Measurements from ENCODE around the gene EFNA2. TPM values are rescaled to one million over a fixed set of nuclear protein-coding genes. Genes with fewer than 3 reads are reported as not detected.

The EFNA2 gene
- total and polyA plus RNA-seq, 2 of the 4 experiments (the other 2 are of a cell fraction), result not detected

DNA sequence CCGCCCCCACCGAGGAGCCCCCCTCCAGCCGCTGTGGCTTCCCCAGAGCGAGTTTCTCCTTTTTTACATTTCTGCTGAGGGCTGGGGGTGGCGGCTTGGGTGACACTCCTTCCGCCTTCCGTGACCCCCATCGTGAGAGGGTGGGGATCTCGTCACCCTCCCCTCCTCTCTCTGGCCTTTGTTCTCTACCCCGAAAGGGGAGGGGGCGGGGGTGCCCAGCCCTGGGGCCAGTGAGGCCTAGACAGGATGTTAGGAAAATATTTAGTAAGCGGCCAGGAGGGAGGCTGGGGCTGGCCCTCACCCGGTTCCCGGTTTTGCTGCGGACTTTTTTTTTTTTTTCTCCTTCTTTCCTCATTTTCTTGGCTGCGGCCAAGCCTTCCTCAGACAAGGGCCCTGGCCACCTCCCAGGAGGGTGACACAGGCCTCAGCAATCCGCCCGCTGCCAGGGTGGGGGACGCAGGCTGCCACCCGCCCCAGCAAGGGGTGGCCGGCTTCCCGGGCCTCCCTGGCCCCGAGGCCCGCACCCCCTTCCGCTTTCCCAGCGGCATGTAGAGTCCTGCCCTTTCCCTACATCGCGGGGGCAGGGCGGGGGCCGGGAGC lies 33.4 kb upstream of the EFNA2 start (continued):
- no peak for TF ChIP-seq MAFK (IDR thresholded peaks at IDR 0.05; ENCODE audit: low read depth, low read length)

DNA sequence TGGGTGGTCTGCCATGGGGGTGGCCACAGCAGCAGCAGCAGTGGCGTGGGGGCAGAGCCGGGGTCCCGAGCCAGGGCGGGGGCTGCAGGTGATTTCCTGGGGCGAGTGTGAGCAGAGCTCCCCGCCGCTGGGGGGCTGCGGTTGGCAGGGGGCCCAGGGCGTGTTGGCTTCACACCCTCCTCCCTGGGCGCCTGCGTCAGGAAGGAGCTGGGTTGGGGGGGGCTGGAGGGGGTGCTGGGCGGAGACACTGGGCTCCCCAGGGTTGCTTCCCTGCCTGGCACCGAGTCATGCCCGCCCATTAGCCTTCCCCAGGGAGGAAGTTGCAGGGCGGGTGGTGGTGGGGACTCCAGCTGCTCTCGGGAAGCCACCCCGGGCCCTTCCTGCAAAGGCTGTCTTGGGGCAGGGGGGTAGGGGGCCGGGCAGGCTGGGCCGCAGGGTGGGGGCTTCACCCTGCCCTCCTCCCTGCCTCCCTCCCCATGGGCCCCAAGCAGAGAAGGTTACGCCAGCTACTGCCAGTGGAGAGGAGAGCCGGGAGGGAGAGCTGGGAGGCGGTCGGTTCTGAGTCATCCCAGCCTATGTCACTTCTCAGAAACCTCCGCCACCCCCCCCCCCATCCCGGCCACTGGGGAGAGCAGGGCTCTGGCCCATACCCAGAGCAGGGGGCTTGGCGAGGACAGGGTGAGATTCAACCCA lies 32.7 kb upstream of the EFNA2 start:
- peak overlapping the region; percentile 59; the same call in 1 of the 2 replicates for H4K5ac ChIP-seq (ENCODE audit: low read depth, low read length)
- peak overlapping the region; percentile 94 for H2BK120ac ChIP-seq (ENCODE audit: low read depth, low read length)
- H3K14ac ChIP-seq (replicated peaks; ENCODE audit: low read depth, low read length), result peak overlapping the region; percentile 82
- peak overlapping the region; percentile 89 for H2AK5ac ChIP-seq (ENCODE audit: low read depth, low read length)
- peak overlapping the region; percentile 97; the same call in 1 of the 2 replicates for H3K23ac ChIP-seq (ENCODE audit: low read depth, low read length)
- peak overlapping the region; percentile 64; the same call in 1 of the 2 replicates for H2BK20ac ChIP-seq (ENCODE audit: low read depth, low read length)
- ATAC-seq (ENCODE audit: low read depth), result peak; percentile 33
- H4K91ac ChIP-seq (ENCODE audit: insufficient read depth, low read depth, low read length), result peak overlapping the region; percentile 97
- peak overlapping the region; percentile 91 for H3K18ac ChIP-seq (ENCODE audit: low read depth, low read length)
- BruUV-seq (replicated peaks), result no TSS peak
- peak overlapping the region; percentile 97 for H3K9ac ChIP-seq (ENCODE audit: low read depth, low read length)
- peaks cover 35% of the 10 kb centered on the region for H3K4me1 ChIP-seq (ENCODE audit: control insufficient read depth, insufficient read depth, low read length)
- peak overlapping the region; percentile 86 for H3K56ac ChIP-seq (ENCODE audit: extremely low read depth, insufficient read depth, low read length)
- peaks cover 87% of the 10 kb centered on the region for H4K20me1 ChIP-seq (ENCODE audit: insufficient read depth, low read length)
- POLR2A ChIA-PET (ENCODE audit: unreplicated experiment), result interaction anchor here (0.6 to 1.6 kb wide), 6 partner anchors 9 to 87 kb away, joined by 3 to 28 read pairs (median 4); partner anchors contain the start of gene CIRBP
- no peaks in the 10 kb centered on the region for H3K9me1 ChIP-seq (ENCODE audit: insufficient read depth, low read length)
- H3K4me3 ChIP-seq (ENCODE audit: insufficient read depth, low read depth, low read length), result peak overlapping the region; percentile 94
- peak overlapping the region; percentile 80 to 92 for H4K8ac ChIP-seq (ENCODE audit: low read depth in 2 of 2, low read length in 2 of 2)
- peak overlapping the region; percentile 99 for H2BK5ac ChIP-seq (ENCODE audit: low read depth, low read length, poor library complexity, severe bottlenecking)
- H2AFZ ChIP-seq (replicated peaks; ENCODE audit: low read length, poor library complexity), result peak overlapping the region; percentile 65
- WGBS, 2 experiments (ENCODE audit: extremely low coverage in 2 of 2, insufficient read length in 1 of 2), result no CpG with 5 or more reads among the region's 26 CpGs
- DNase-seq, result peak; percentile 97
- intact Hi-C loops (cut with micrococcal nuclease) (loop anchor here (1.0 kb wide), 1 partner anchor 13 kb away; no protein-coding TSS in a partner anchor), in situ Hi-C loops (cut with MboI; ENCODE audit: low sequenced_read_pairs) (no loop called here), dilution Hi-C loops (cut with HindIII; ENCODE audit: low sequenced_read_pairs, unreplicated experiment) (no loop called here)
- peak overlapping the region; percentile 99 for H2AK9ac ChIP-seq (replicated peaks; ENCODE audit: low read depth, low read length, poor library complexity)
- peak overlapping the region; percentile 82 for H3K4me2 ChIP-seq (ENCODE audit: low read depth, low read length)
- no peaks in the 10 kb centered on the region for H3K27me3 ChIP-seq (ENCODE audit: control insufficient read depth, insufficient read depth, low read length)
- H3K9me3 ChIP-seq (ENCODE audit: control insufficient read depth, insufficient read depth, low read length), result no peaks in the 10 kb centered on the region
- H3K79me1 ChIP-seq (ENCODE audit: low read depth in 1 of 2, low read length in 2 of 2), result peaks cover 0 to 35% of the 10 kb centered on the region in 2 experiments; a peak in 2 of 4 replicates
- peak overlapping the region; percentile 98 for H3K4ac ChIP-seq (ENCODE audit: low read depth, low read length)
- CTCF ChIA-PET, result interaction anchor here (0.9 to 1.6 kb wide), 3 partner anchors 9 to 131 kb away, joined by 3 to 11 read pairs (median 7); no protein-coding TSS in a partner anchor
- H3K27ac ChIP-seq (ENCODE audit: insufficient read depth, low read length), result peak overlapping the region; percentile 99
- TF ChIP-seq CEBPB (IDR thresholded peaks at IDR 0.05; ENCODE audit: low read depth, low read length), result peak; percentile 47; the same call in 1 of the 2 replicates
- peak; percentile 69; the same call in 1 of the 2 replicates for TF ChIP-seq FOS (IDR thresholded peaks at IDR 0.05; ENCODE audit: low read depth, low read length)
- peak; percentile 82 for TF ChIP-seq MAZ (IDR thresholded peaks at IDR 0.05; ENCODE audit: borderline replicate concordance, low read depth, low read length)
- peak; percentile 14; the same call in 1 of the 2 replicates for TF ChIP-seq NFE2L2 (IDR thresholded peaks at IDR 0.05; ENCODE audit: low read depth, low read length)
- TF ChIP-seq CTCF (conservative IDR thresholded peaks at IDR 0.05; ENCODE audit: low read depth, low read length), result peak; percentile 24; the same call in 1 of the 2 replicates
- no peak for TF ChIP-seq MAFK (IDR thresholded peaks at IDR 0.05; ENCODE audit: low read depth, low read length)
- TF ChIP-seq, protein P1, sequence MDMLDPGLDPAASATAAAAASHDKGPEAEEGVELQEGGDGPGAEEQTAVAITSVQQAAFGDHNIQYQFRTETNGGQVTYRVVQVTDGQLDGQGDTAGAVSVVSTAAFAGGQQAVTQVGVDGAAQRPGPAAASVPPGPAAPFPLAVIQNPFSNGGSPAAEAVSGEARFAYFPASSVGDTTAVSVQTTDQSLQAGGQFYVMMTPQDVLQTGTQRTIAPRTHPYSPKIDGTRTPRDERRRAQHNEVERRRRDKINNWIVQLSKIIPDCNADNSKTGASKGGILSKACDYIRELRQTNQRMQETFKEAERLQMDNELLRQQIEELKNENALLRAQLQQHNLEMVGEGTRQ (IDR thresholded peaks at IDR 0.05; ENCODE audit: low read depth, low read length), result no peak
- TF ChIP-seq POLR2A (IDR thresholded peaks at IDR 0.05; ENCODE audit: low read depth, low read length), result peak; percentile 10; the same call in 1 of the 2 replicates
- peaks cover 64% of the 10 kb centered on the region for H3K36me3 ChIP-seq (ENCODE audit: control insufficient read depth, insufficient read depth, low read length)
- no peak overlapping the region for H2BK15ac ChIP-seq (ENCODE audit: low read depth, low read length)

Data from IMR-90 (cell line).